HG03439 (cell line): ENCODE measurements around the gene PLSCR3.
"Not testable (repeated sequence)": the region's sequence is repeated elsewhere in the genome, so short reads cannot be mapped to it uniquely, and the experiment has no call there.

ENCODE experiments used
- ATAC-seq: cut with Tn5 transposase; IDR thresholded peaks from one replicate; pipeline ENCODE4 v1.9.1; 2021; ENCODE audit warnings: mild to moderate bottlenecking, moderate library complexity; ENCODE audit not compliant: unreplicated experiment

Gene PLSCR3

GRCh38 chr17:7382901-7383300, 11.4 kb downstream of the PLSCR3 start:
- no peak for ATAC-seq

- no peak for ATAC-seq
Observed at GRCh38 chr17:7380855-7381683, 13.3 kb downstream of the PLSCR3 start, which contains the start of gene TNK1. TNK1 (plus strand) TSS chr17:7381089; CDS start chr17:7382927, 1,838 bp downstream.

GRCh38 chr17:7380321-7380720, 14.0 kb downstream of the PLSCR3 start:
- ATAC-seq: no peak

GRCh38 chr17:7379134-7379533, 15.2 kb downstream of the PLSCR3 start:
- no peak for ATAC-seq

- ATAC-seq: no peak
Observed at GRCh38 chr17:7374353-7374752, 20.0 kb downstream of the PLSCR3 start.

- no peak for ATAC-seq
Observed at GRCh38 chr17:7370853-7371252, 23.5 kb downstream of the PLSCR3 start.

GRCh38 chr17:7369825-7370224, 24.5 kb downstream of the PLSCR3 start:
- ATAC-seq: no peak

- not testable (repeated sequence) for ATAC-seq
Observed at GRCh38 chr17:7368599-7368994, 25.7 kb downstream of the PLSCR3 start.

- ATAC-seq: no peak
Observed at GRCh38 chr17:7367918-7368598, 26.3 kb downstream of the PLSCR3 start.

GRCh38 chr17:7367083-7367482, 27.2 kb downstream of the PLSCR3 start:
- no peak for ATAC-seq

GRCh38 chr17:7365963-7366362, 28.4 kb downstream of the PLSCR3 start:
- ATAC-seq: not testable (repeated sequence)

- ATAC-seq: no peak
Observed at GRCh38 chr17:7363311-7363710, 31.0 kb downstream of the PLSCR3 start.

- no peak for ATAC-seq
Observed at GRCh38 chr17:7361906-7362305, 32.4 kb downstream of the PLSCR3 start.

GRCh38 chr17:7357381-7357780, 36.9 kb downstream of the PLSCR3 start:
- ATAC-seq: no peak

GRCh38 chr17:7356756-7357155, 37.6 kb downstream of the PLSCR3 start:
- ATAC-seq: no peak

GRCh38 chr17:7356072-7356549, 38.2 kb downstream of the PLSCR3 start:
- ATAC-seq: no peak

- no peak for ATAC-seq
Observed at GRCh38 chr17:7355573-7355972, 38.8 kb downstream of the PLSCR3 start.

GRCh38 chr17:7355053-7355452, 39.3 kb downstream of the PLSCR3 start, which contains the start of gene TMEM95:
TMEM95 (plus strand) TSS chr17:7355156; CDS start chr17:7355205, 49 bp downstream.
- ATAC-seq: no peak

GRCh38 chr17:7354262-7354843, 40.0 kb downstream of the PLSCR3 start:
- ATAC-seq: no peak

GRCh38 chr17:7352910-7353635, 41.3 kb downstream of the PLSCR3 start:
- ATAC-seq: no peak

GRCh38 chr17:7352503-7352889, 41.8 kb downstream of the PLSCR3 start:
- no peak for ATAC-seq
